Activated T-cell treated with anti-CD3 and anti-CD28 coated beads, Interleukin-2, amount 50 U/mL, for 4 hours (primary cell): ENCODE results near the gene TMEM135. TPM values are rescaled to one million over a fixed set of nuclear protein-coding genes. Genes with fewer than 3 reads are reported as not detected.
"Not testable (repeated sequence)": the region's sequence is repeated elsewhere in the genome, so short reads cannot be mapped to it uniquely, and the experiment has no call there.

Experiments
- ATAC-seq, 2 donors: fragments of 200-7000 bp; cut with Tn5 transposase; one replicate each; pipeline ENCODE4 v1.10.0; 2021
- DNase-seq: peaks from one replicate; pipeline ENCODE4 v3.0.0-alpha.2; 2020
- H3K27me3 Mint-ChIP-seq: one replicate; pipeline ENCODE4 v1.8.0; 2021; ENCODE audit warnings: low read depth, mixed read lengths
- H3K36me3 Mint-ChIP-seq: one replicate; pipeline ENCODE4 v1.8.0; 2022; ENCODE audit warnings: mixed read lengths; ENCODE audit not compliant: insufficient read depth
- H3K4me1 Mint-ChIP-seq: one replicate; pipeline ENCODE4 v1.8.0; 2021; ENCODE audit warnings: low read depth, mixed read lengths
- H3K4me3 Mint-ChIP-seq: one replicate; pipeline ENCODE4 v1.8.0; 2021; ENCODE audit warnings: mild to moderate bottlenecking, moderate library complexity, mixed read lengths
- H3K9me3 Mint-ChIP-seq: one replicate; pipeline ENCODE4 v1.8.0; 2021; ENCODE audit warnings: mixed read lengths
- total RNA-seq, 3 donors: library from RNA; stranded (reverse); gene quantifications; one replicate each; pipeline ENCODE4 v1.2.1, GENCODE V29; 2021

The TMEM135 gene
- total RNA-seq, result 10 to 100 TPM in 2 of 3 donors, 1 to 10 TPM in 1; 9.6 to 17.9 (median 11.7) TPM

- Mint-ChIP-seq H3K36me3 (peaks cover 7% of the 10 kb centered on the region), H3K27me3 (no peaks in the 10 kb centered on the region), H3K4me3 (peak within 1 kb of the TSS; percentile 97), H3K4me1 (peaks cover 33% of the 10 kb centered on the region), H3K9me3 (no peaks in the 10 kb centered on the region)
- ATAC-seq (peak; percentile 96), DNase-seq (peak; percentile 87)
Measured at GRCh38 chr11:87037450-87038234, at the start of gene TMEM135. Gene TMEM135, plus strand, starts transcription at chr11:87037934. Its CDS starts 112 bp downstream, at chr11:87038046.

GRCh38 chr11:86988351-86988881 is 49.3 kb upstream of the TMEM135 start:
- no peaks in the 10 kb centered on the region for H3K9me3 Mint-ChIP-seq
- no peak overlapping the region for H3K4me3 Mint-ChIP-seq
- H3K36me3 Mint-ChIP-seq, result no peaks in the 10 kb centered on the region
- no peak for DNase-seq
- peaks cover 2% of the 10 kb centered on the region for H3K27me3 Mint-ChIP-seq
- no peak for ATAC-seq
- no peaks in the 10 kb centered on the region for H3K4me1 Mint-ChIP-seq

DNA sequence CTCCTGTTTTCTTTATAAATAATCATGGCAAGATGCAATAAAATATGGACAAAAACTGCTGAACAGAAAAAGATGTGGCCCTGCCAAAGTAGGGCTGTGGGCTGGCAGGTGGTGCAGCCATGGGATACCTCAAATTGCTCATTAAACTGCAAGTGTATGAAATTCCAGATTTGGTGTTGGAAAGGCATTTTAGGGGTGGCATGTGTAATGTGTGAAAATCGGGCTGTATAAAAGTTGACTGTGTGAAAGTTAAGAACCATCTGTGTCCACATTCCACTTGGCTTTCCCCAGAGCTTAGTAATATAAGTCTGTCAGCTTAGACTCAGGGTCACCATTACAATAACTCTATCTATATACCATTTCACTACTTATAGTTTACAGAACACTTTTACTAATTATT is 47.7 kb upstream of the TMEM135 start:
- Mint-ChIP-seq H3K4me3 (no peak overlapping the region), H3K4me1 (no peaks in the 10 kb centered on the region), H3K36me3 (no peaks in the 10 kb centered on the region), H3K9me3 (no peaks in the 10 kb centered on the region), H3K27me3 (peaks cover 2% of the 10 kb centered on the region)
- no peak for ATAC-seq
- DNase-seq, result no peak

GRCh38 chr11:86990515-86990914 is 47.2 kb upstream of the TMEM135 start:
- H3K27me3 Mint-ChIP-seq, result peaks cover 2% of the 10 kb centered on the region
- no peaks in the 10 kb centered on the region for H3K9me3 Mint-ChIP-seq
- H3K36me3 Mint-ChIP-seq, result no peaks in the 10 kb centered on the region
- DNase-seq (no peak), ATAC-seq (no peak)
- H3K4me3 Mint-ChIP-seq, result no peak overlapping the region
- no peaks in the 10 kb centered on the region for H3K4me1 Mint-ChIP-seq

DNA sequence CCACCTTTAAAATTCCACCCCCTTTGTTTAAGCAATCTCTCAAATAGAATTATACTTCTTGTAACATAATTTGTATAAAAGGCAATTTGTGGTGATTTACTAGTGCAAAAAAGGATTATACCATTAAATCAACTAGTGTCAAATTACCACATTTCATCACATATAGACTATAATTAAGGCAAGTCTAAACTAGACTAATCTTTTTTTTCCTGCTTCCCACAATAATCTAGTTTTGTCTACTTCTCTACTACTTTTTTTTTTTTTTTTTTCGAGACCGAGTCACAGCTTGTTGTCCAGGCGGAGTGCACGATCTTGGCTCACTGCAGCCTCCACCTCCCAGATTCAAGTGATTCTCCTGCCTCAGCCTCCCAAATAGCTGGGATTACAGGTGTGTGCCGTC is 46.4 kb upstream of the TMEM135 start:
- DNase-seq (no peak), ATAC-seq (no peak)
- Mint-ChIP-seq H3K4me3 (no peak overlapping the region), H3K36me3 (no peaks in the 10 kb centered on the region), H3K4me1 (no peaks in the 10 kb centered on the region), H3K9me3 (no peaks in the 10 kb centered on the region), H3K27me3 (no peaks in the 10 kb centered on the region)

- ATAC-seq, DNase-seq, H3K9me3 Mint-ChIP-seq, H3K27me3 Mint-ChIP-seq, H3K36me3 Mint-ChIP-seq, H3K4me1 Mint-ChIP-seq, H3K4me3 Mint-ChIP-seq: not testable (repeated sequence)
Measured at GRCh38 chr11:86992340-86992739, 45.4 kb upstream of the TMEM135 start.

- no peak for DNase-seq
- no peak for ATAC-seq
- Mint-ChIP-seq H3K4me3 (no peak overlapping the region), H3K4me1 (no peaks in the 10 kb centered on the region), H3K9me3 (no peaks in the 10 kb centered on the region), H3K36me3 (no peaks in the 10 kb centered on the region), H3K27me3 (no peaks in the 10 kb centered on the region)
Measured at GRCh38 chr11:86993031-86993430, 44.7 kb upstream of the TMEM135 start.

DNA sequence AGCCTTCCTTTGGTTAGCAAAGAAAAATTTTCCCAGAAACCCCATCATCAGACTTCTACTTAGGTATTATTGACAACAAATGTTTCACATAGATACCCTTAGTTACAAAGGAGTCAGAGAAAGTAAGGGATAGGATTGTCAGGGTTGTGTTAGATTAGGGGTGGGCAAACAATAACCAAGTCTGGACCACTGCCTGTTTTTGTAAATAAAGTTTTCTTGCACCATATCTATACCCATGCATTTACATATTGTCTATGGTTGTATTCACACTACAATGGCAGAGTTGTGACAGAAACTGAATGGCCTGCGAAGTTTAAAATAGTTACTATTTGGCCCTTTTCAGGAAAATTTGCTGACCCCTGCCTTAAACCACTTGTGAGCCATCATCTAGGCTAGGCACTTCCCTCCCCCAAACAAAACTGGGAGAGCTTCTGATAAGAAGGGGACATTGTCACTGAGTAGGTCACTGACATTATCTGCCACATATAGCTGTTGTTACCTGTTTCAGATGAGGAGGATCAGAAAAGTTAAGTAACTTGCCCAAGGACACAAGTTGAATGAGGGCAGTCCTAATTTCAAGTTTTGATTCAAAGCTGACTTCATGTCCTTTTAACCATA is 40.7 kb upstream of the TMEM135 start:
- no peak for DNase-seq
- Mint-ChIP-seq H3K27me3 (peaks cover 2% of the 10 kb centered on the region), H3K4me1 (no peaks in the 10 kb centered on the region), H3K9me3 (no peaks in the 10 kb centered on the region), H3K4me3 (no peak overlapping the region), H3K36me3 (no peaks in the 10 kb centered on the region)
- ATAC-seq, result no peak

DNA sequence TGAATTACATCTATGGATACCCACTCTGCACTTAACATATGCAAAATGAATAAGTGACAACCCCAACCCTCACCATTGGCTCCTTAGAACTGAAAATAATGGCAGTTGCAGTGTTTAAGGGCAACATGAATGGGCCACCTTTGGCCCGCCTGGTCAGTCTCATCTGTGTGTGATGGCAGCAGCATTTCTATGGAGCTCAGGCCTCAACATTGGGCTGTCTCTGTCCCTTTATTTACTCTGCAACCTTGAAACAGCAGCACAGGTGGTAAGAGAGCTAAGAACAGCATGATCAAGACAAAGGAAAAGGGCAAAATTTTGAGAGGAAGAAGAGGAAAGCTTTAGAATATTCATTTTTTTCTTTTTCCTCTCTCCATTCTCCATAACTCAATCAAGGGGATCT is 38.3 kb upstream of the TMEM135 start:
- DNase-seq, result no peak
- Mint-ChIP-seq H3K27me3 (peaks cover 5% of the 10 kb centered on the region), H3K4me1 (no peaks in the 10 kb centered on the region), H3K4me3 (no peak overlapping the region), H3K9me3 (no peaks in the 10 kb centered on the region), H3K36me3 (no peaks in the 10 kb centered on the region)
- ATAC-seq, result no peak

GRCh38 chr11:86999859-87000753 is 37.6 kb upstream of the TMEM135 start:
- H3K36me3 Mint-ChIP-seq, result no peaks in the 10 kb centered on the region
- no peaks in the 10 kb centered on the region for H3K9me3 Mint-ChIP-seq
- H3K27me3 Mint-ChIP-seq, result peaks cover 8% of the 10 kb centered on the region
- no peaks in the 10 kb centered on the region for H3K4me1 Mint-ChIP-seq
- ATAC-seq (no peak), DNase-seq (no peak)
- no peak overlapping the region for H3K4me3 Mint-ChIP-seq

GRCh38 chr11:87002918-87003317 is 34.8 kb upstream of the TMEM135 start:
- Mint-ChIP-seq H3K36me3 (no peaks in the 10 kb centered on the region), H3K27me3 (peaks cover 8% of the 10 kb centered on the region), H3K9me3 (no peaks in the 10 kb centered on the region), H3K4me1 (no peaks in the 10 kb centered on the region), H3K4me3 (no peak overlapping the region)
- DNase-seq, result no peak
- no peak for ATAC-seq

- DNase-seq, H3K4me3 Mint-ChIP-seq, H3K27me3 Mint-ChIP-seq, H3K36me3 Mint-ChIP-seq, H3K4me1 Mint-ChIP-seq, H3K9me3 Mint-ChIP-seq, ATAC-seq: not testable (repeated sequence)
Measured at GRCh38 chr11:87004281-87004680, 33.5 kb upstream of the TMEM135 start.

DNA sequence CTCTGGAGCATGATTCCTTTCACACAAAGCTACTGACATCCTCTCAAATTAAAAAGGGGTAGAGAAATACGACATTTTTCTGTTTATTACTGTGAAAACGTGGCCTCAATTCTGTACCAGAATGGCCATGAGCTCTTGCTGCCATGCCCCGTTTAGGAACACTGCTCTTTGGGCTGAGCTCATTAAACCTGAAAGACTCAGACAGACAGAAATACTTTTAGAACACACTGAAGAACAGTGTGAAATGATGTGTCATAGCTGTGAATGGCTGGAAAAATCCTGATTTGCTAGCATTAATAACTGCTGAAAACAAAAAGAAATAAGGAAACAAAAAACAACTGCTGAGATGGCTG is 32.2 kb upstream of the TMEM135 start:
- ATAC-seq (no peak), DNase-seq (no peak)
- Mint-ChIP-seq H3K4me3 (no peak overlapping the region), H3K36me3 (no peaks in the 10 kb centered on the region), H3K27me3 (peaks cover 8% of the 10 kb centered on the region), H3K9me3 (no peaks in the 10 kb centered on the region), H3K4me1 (no peaks in the 10 kb centered on the region)

DNA sequence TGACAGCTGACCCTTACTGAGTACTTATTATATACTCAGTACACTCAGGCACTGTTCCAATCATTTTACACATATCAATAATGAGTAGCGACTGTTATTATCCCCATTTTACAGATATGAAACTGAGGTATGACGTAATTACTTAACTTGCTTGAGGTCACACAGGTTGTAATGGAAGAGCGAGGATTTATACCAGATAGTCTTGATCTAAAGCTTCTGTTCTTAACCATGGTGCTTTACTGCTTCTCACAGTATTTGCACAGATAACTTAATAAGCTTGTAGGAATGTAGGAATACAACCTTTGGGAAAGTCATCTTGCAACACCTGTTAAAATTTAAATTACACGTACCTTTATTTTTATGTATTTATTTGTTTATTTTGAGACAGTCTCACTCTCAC is 31.7 kb upstream of the TMEM135 start:
- H3K4me1 Mint-ChIP-seq, result no peaks in the 10 kb centered on the region
- H3K36me3 Mint-ChIP-seq, result no peaks in the 10 kb centered on the region
- no peak for DNase-seq
- no peaks in the 10 kb centered on the region for H3K9me3 Mint-ChIP-seq
- H3K27me3 Mint-ChIP-seq, result peaks cover 8% of the 10 kb centered on the region
- no peak overlapping the region for H3K4me3 Mint-ChIP-seq
- no peak for ATAC-seq
